IPS-18a (cell line): ENCODE data around the gene MALT1.
"Not testable (repeated sequence)": the region's sequence is repeated elsewhere in the genome, so short reads cannot be mapped to it uniquely, and the experiment has no call there.

Experiments used
- H3K27ac ChIP-seq: one replicate; pipeline ENCODE4 v1.5.1; 2013; ENCODE audit warnings: low read length
- H3K27me3 ChIP-seq: one replicate; pipeline ENCODE4 v1.6.1; 2013; ENCODE audit warnings: mild to moderate bottlenecking, low read length; ENCODE audit not compliant: control insufficient read depth, insufficient read depth
- H3K36me3 ChIP-seq: one replicate; pipeline ENCODE4 v1.6.1; 2013; ENCODE audit warnings: low read depth, low read length; ENCODE audit not compliant: control insufficient read depth
- H3K4me1 ChIP-seq: one replicate; pipeline ENCODE4 v1.6.1; 2013; ENCODE audit warnings: low read depth, low read length; ENCODE audit not compliant: control insufficient read depth
- H3K4me3 ChIP-seq: one replicate; pipeline ENCODE4 v1.5.1; 2013; ENCODE audit warnings: low read length
- H3K9ac ChIP-seq: one replicate; pipeline ENCODE4 v1.6.1; 2013; ENCODE audit warnings: mild to moderate bottlenecking, low read length, moderate library complexity
- H3K9me3 ChIP-seq: one replicate; pipeline ENCODE4 v1.6.1; 2013; ENCODE audit warnings: low read depth, low read length; ENCODE audit not compliant: control insufficient read depth

Gene MALT1

GRCh38 chr18:58639751-58640427 lies 31.4 kb upstream of the MALT1 start:
- no peaks in the 10 kb centered on the region for H3K27me3 ChIP-seq
- no peaks in the 10 kb centered on the region for H3K36me3 ChIP-seq
- H3K27ac ChIP-seq = peak overlapping the region; percentile 63
- H3K9ac ChIP-seq = peak overlapping the region; percentile 2
- peak overlapping the region; percentile 29 for H3K4me3 ChIP-seq
- H3K4me1 ChIP-seq = peaks cover 37% of the 10 kb centered on the region
- H3K9me3 ChIP-seq = no peaks in the 10 kb centered on the region

DNA sequence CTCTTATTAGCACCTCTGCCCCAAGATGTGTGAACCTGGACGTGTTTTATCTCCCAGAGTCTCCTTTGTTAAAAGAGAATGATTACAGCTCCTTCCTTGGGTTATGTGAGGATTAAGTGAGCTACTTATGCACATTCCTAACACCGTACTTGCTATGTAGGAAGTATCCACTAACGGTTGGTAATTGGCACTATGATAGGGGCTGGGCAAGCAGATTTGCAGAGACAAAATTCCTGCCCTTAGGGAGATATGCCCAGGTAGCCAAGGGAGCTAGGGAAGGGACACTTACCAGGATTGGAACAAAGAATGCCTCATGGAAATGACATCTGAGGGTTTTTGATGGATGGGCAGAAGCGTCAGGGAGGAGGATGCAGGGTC lies 30.8 kb upstream of the MALT1 start:
- Histone ChIP-seq H3K36me3 (no peaks in the 10 kb centered on the region), H3K27ac (peak overlapping the region; percentile 63), H3K27me3 (no peaks in the 10 kb centered on the region), H3K9me3 (no peaks in the 10 kb centered on the region), H3K9ac (peak overlapping the region; percentile 2), H3K4me3 (peak overlapping the region; percentile 29), H3K4me1 (peaks cover 37% of the 10 kb centered on the region)

GRCh38 chr18:58640891-58641610 lies 30.2 kb upstream of the MALT1 start:
- no peaks in the 10 kb centered on the region for H3K27me3 ChIP-seq
- H3K27ac ChIP-seq = no peak overlapping the region
- peak overlapping the region; percentile 2 for H3K9ac ChIP-seq
- no peaks in the 10 kb centered on the region for H3K36me3 ChIP-seq
- peak overlapping the region; percentile 29 for H3K4me3 ChIP-seq
- no peaks in the 10 kb centered on the region for H3K9me3 ChIP-seq
- peaks cover 37% of the 10 kb centered on the region for H3K4me1 ChIP-seq

DNA sequence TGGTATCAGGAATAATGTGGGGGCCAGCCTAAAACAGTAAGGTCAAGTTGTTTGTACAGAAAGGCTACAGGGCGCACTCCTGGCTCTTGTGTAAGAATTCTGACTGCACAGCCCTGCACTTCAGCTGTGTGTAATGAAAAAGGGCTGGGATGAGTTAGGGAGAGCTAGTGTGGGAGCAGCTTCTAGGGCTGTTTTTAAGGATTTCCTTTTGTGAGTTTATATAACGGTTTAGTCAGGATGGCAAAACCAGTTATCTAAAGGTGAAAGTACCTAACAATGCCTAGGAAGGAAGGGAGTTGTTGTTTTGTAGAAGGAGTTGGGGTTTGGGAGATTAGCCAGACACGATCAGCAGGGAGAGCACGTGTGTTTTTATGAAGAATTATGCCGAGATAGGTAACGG lies 27.7 kb upstream of the MALT1 start:
- not testable (repeated sequence) for H3K9me3 ChIP-seq, H3K9ac ChIP-seq, H3K27ac ChIP-seq, H3K36me3 ChIP-seq, H3K4me3 ChIP-seq, H3K27me3 ChIP-seq
- H3K4me1 ChIP-seq = peaks cover 31% of the 10 kb centered on the region

- H3K4me3 ChIP-seq = no peak overlapping the region
- H3K27me3 ChIP-seq = no peaks in the 10 kb centered on the region
- H3K9ac ChIP-seq = no peak overlapping the region
- H3K9me3 ChIP-seq = no peaks in the 10 kb centered on the region
- H3K27ac ChIP-seq = no peak overlapping the region
- peaks cover 17% of the 10 kb centered on the region for H3K4me1 ChIP-seq
- no peaks in the 10 kb centered on the region for H3K36me3 ChIP-seq
Observed at GRCh38 chr18:58645398-58645797, 25.9 kb upstream of the MALT1 start.

- no peak overlapping the region for H3K9ac ChIP-seq
- H3K27me3 ChIP-seq = no peaks in the 10 kb centered on the region
- no peak overlapping the region for H3K27ac ChIP-seq
- no peaks in the 10 kb centered on the region for H3K36me3 ChIP-seq
- peaks cover 9% of the 10 kb centered on the region for H3K4me1 ChIP-seq
- no peaks in the 10 kb centered on the region for H3K9me3 ChIP-seq
- H3K4me3 ChIP-seq = no peak overlapping the region
Observed at GRCh38 chr18:58646334-58646862, 24.9 kb upstream of the MALT1 start.

- H3K4me1 ChIP-seq = no peaks in the 10 kb centered on the region
- H3K9ac ChIP-seq = no peak overlapping the region
- no peak overlapping the region for H3K4me3 ChIP-seq
- no peaks in the 10 kb centered on the region for H3K9me3 ChIP-seq
- H3K27ac ChIP-seq = no peak overlapping the region
- H3K27me3 ChIP-seq = no peaks in the 10 kb centered on the region
- no peaks in the 10 kb centered on the region for H3K36me3 ChIP-seq
Observed at GRCh38 chr18:58649966-58650816, 21.1 kb upstream of the MALT1 start.

- H3K9me3 ChIP-seq, H3K9ac ChIP-seq, H3K4me1 ChIP-seq, H3K4me3 ChIP-seq, H3K36me3 ChIP-seq, H3K27me3 ChIP-seq, H3K27ac ChIP-seq: not testable (repeated sequence)
Observed at GRCh38 chr18:58650830-58651229, 20.4 kb upstream of the MALT1 start.

GRCh38 chr18:58653144-58653722 lies 18.0 kb upstream of the MALT1 start:
- H3K27me3 ChIP-seq, H3K9ac ChIP-seq, H3K9me3 ChIP-seq, H3K4me1 ChIP-seq, H3K4me3 ChIP-seq, H3K36me3 ChIP-seq, H3K27ac ChIP-seq: not testable (repeated sequence)

- Histone ChIP-seq H3K4me1 (no peaks in the 10 kb centered on the region), H3K27ac (no peak overlapping the region), H3K27me3 (no peaks in the 10 kb centered on the region), H3K36me3 (no peaks in the 10 kb centered on the region), H3K9ac (no peak overlapping the region), H3K4me3 (no peak overlapping the region), H3K9me3 (no peaks in the 10 kb centered on the region)
Observed at GRCh38 chr18:58653814-58654509, 17.3 kb upstream of the MALT1 start.
